GM12892 (cell line): ENCODE measurements around the gene CIDEC.

Experiments
- POLR2A ChIP-seq: IDR thresholded peaks from 2 replicates; pipeline ENCODE4 v1.6.1; 2011; ENCODE audit warnings: low read depth, low read length, control low read depth
- POLR2AphosphoS5 ChIP-seq: IDR thresholded peaks from 2 replicates; pipeline ENCODE4 v1.6.1; 2011; ENCODE audit warnings: low read depth, low read length, control low read depth
- TAF1 ChIP-seq: IDR thresholded peaks from 2 replicates; pipeline ENCODE4 v1.6.1; 2011; ENCODE audit warnings: low read depth, mild to moderate bottlenecking, control low read depth, low read length, borderline replicate concordance

GRCh38 chr3:9884555-9885165 is 4.6 kb upstream of the CIDEC start:
- TF ChIP-seq TAF1 (no peak), POLR2A (no peak), POLR2AphosphoS5 (no peak)
